Temporal lobe (tissue), 1 donor: ENCODE results near the gene PARD6B. TPM values are rescaled to one million over a fixed set of nuclear protein-coding genes. Genes with fewer than 3 reads are reported as not detected.

Experiments used
- total RNA-seq: library from RNA; depleted of rRNA; stranded (reverse); fragments of >200 nt; gene quantifications from one replicate; pipeline ENCODE4 v1.2.3, GENCODE V29; 2014

PARD6B gene
- total RNA-seq, 1 donor from 2014 or later, result 7.1 TPM

Other genes starting within 250 kb of the PARD6B start
- gene PTPN1, start 221.2 kb upstream of the PARD6B start, total RNA-seq, result 15.7 TPM
- 0.98 TPM for gene RIPOR3, start 40.0 kb upstream of the PARD6B start, total RNA-seq
- 10.1 TPM for gene BCAS4, start 63.5 kb downstream of the PARD6B start, total RNA-seq
- 88.3 TPM for gene ADNP, start 199.9 kb downstream of the PARD6B start, total RNA-seq
- 31.7 TPM for gene DPM1, start 227.0 kb downstream of the PARD6B start, total RNA-seq
- gene MOCS3, start 227.2 kb downstream of the PARD6B start, total RNA-seq, result 5.9 TPM